ENCODE measurements around the gene CFAP100.

The CFAP100 gene

GRCh38 chr3:126436826-126437717 lies 42.4 kb downstream of the CFAP100 start:
- no peak overlapping the region for H2AK5ac ChIP-seq (ENCODE audit: low read depth, low read length)
- no peak overlapping the region for H4K91ac ChIP-seq (ENCODE audit: low read depth, low read length, poor library complexity)
- H4K8ac ChIP-seq (ENCODE audit: low read depth, low read length), result no peak overlapping the region
- no peak overlapping the region for H3K18ac ChIP-seq (ENCODE audit: low read length)
- H2BK15ac ChIP-seq (ENCODE audit: low read length), result no peak overlapping the region
- H2BK120ac ChIP-seq (ENCODE audit: low read depth, low read length), result no peak overlapping the region
- H3K79me1 ChIP-seq (ENCODE audit: low read depth, low read length), result no peaks in the 10 kb centered on the region
- no peak overlapping the region for H2BK12ac ChIP-seq (ENCODE audit: low read length)
- H3K4ac ChIP-seq (ENCODE audit: low read length), result no peak overlapping the region
- no CpG with 5 or more reads among the region's 18 CpGs for WGBS, 2 donors (ENCODE audit: extremely low coverage in 2 of 2, insufficient read length in 2 of 2, insufficient replicate concordance in 1 of 2)
- H2AFZ ChIP-seq (ENCODE audit: low read length), result no peak overlapping the region
- H2BK5ac ChIP-seq (ENCODE audit: low read length), result no peak overlapping the region
- no peak for DNase-seq (ENCODE audit: low spot score)
- no peak overlapping the region for H3K4me3 ChIP-seq (ENCODE audit: low read length in 2 of 2)
- no peaks in the 10 kb centered on the region for H3K9me3 ChIP-seq (replicated peaks in 1 of 2; ENCODE audit: control insufficient read depth in 2 of 2, insufficient read depth in 1 of 2, low read depth in 1 of 2, low read length in 2 of 2)
- peaks cover 0 to 7% of the 10 kb centered on the region in 2 donors for H3K4me1 ChIP-seq (ENCODE audit: control insufficient read depth in 2 of 2, insufficient read depth in 1 of 2, low read depth in 1 of 2, low read length in 2 of 2)
- H3K9ac ChIP-seq (ENCODE audit: low read depth, low read length, poor library complexity), result no peak overlapping the region
- no peak overlapping the region for H3K4me2 ChIP-seq (ENCODE audit: insufficient read depth, low read length, poor library complexity, severe bottlenecking)
- H3K14ac ChIP-seq (ENCODE audit: low read length), result no peak overlapping the region
- peaks cover 0 to 31% of the 10 kb centered on the region in 2 donors for H3K36me3 ChIP-seq (replicated peaks in 1 of 2; ENCODE audit: control insufficient read depth in 2 of 2, insufficient read depth in 2 of 2, low read length in 2 of 2)
- no peak overlapping the region for H3K27ac ChIP-seq (replicated peaks; ENCODE audit: low read length)
- H3K23ac ChIP-seq (ENCODE audit: low read depth, low read length, poor library complexity), result no peak overlapping the region
- no peaks in the 10 kb centered on the region for H3K27me3 ChIP-seq (ENCODE audit: control insufficient read depth in 3 of 3, insufficient read depth in 3 of 3, low read depth in 1 of 3, low read length in 3 of 3)

DNA sequence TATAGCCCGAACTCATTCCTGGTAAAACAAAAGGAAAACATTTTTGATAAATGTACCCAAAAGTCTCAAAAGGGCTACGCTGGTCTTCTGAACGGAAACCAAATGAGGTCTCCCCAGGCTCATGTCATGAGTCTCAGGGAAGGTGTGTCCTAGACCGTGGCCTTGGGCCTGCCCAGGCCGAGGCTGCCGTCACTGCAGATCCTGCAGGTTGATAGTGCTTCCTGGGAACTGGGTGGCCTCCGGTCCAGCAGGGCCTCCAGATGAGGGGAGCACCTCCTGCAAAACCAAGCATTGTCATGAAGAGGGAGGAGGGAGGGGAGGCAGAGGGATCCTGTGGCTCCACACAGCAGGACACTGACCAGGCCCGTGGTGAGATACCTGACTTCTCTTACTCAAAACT lies 43.5 kb downstream of the CFAP100 start:
- Histone ChIP-seq H3K9ac (ENCODE audit: low read depth, low read length, poor library complexity) (no peak overlapping the region), H3K27me3 (ENCODE audit: control insufficient read depth in 3 of 3, insufficient read depth in 3 of 3, low read depth in 1 of 3, low read length in 3 of 3) (no peaks in the 10 kb centered on the region), H3K27ac (replicated peaks; ENCODE audit: low read length) (no peak overlapping the region), H4K91ac (ENCODE audit: low read depth, low read length, poor library complexity) (no peak overlapping the region), H3K4me1 (ENCODE audit: control insufficient read depth in 2 of 2, insufficient read depth in 1 of 2, low read depth in 1 of 2, low read length in 2 of 2) (peaks cover 0 to 7% of the 10 kb centered on the region in 2 donors), H3K23ac (ENCODE audit: low read depth, low read length, poor library complexity) (no peak overlapping the region), H3K79me1 (ENCODE audit: low read depth, low read length) (no peaks in the 10 kb centered on the region), H3K4ac (ENCODE audit: low read length) (no peak overlapping the region), H4K8ac (ENCODE audit: low read depth, low read length) (no peak overlapping the region), H2BK15ac (ENCODE audit: low read length) (no peak overlapping the region), H2BK5ac (ENCODE audit: low read length) (no peak overlapping the region), H2BK120ac (ENCODE audit: low read depth, low read length) (no peak overlapping the region), H3K18ac (ENCODE audit: low read length) (no peak overlapping the region), H2AFZ (ENCODE audit: low read length) (no peak overlapping the region), H2BK12ac (ENCODE audit: low read length) (no peak overlapping the region), H3K14ac (ENCODE audit: low read length) (no peak overlapping the region), H2AK5ac (ENCODE audit: low read depth, low read length) (no peak overlapping the region), H3K4me3 (ENCODE audit: low read length in 2 of 2) (no peak overlapping the region), H3K36me3 (replicated peaks in 1 of 2; ENCODE audit: control insufficient read depth in 2 of 2, insufficient read depth in 2 of 2, low read length in 2 of 2) (peaks cover 0 to 31% of the 10 kb centered on the region in 2 donors), H3K4me2 (ENCODE audit: insufficient read depth, low read length, poor library complexity, severe bottlenecking) (no peak overlapping the region), H3K9me3 (replicated peaks in 1 of 2; ENCODE audit: control insufficient read depth in 2 of 2, insufficient read depth in 1 of 2, low read depth in 1 of 2, low read length in 2 of 2) (no peaks in the 10 kb centered on the region)
- no peak for DNase-seq (ENCODE audit: low spot score)
- WGBS, 2 donors (ENCODE audit: extremely low coverage in 2 of 2, insufficient read length in 2 of 2, insufficient replicate concordance in 1 of 2), result no CpG with 5 or more reads among the region's 8 CpGs

GRCh38 chr3:126438746-126439145 lies 44.0 kb downstream of the CFAP100 start:
- no peaks in the 10 kb centered on the region for H3K79me1 ChIP-seq (ENCODE audit: low read depth, low read length)
- peak overlapping the region; percentile 62 for H3K18ac ChIP-seq (ENCODE audit: low read length)
- no peak overlapping the region for H3K9ac ChIP-seq (ENCODE audit: low read depth, low read length, poor library complexity)
- H3K4me1 ChIP-seq (ENCODE audit: control insufficient read depth in 2 of 2, insufficient read depth in 1 of 2, low read depth in 1 of 2, low read length in 2 of 2), result peaks cover 0 to 7% of the 10 kb centered on the region in 2 donors
- no CpG with 5 or more reads among the region's 10 CpGs for WGBS, 2 donors (ENCODE audit: extremely low coverage in 2 of 2, insufficient read length in 2 of 2, insufficient replicate concordance in 1 of 2)
- H2BK12ac ChIP-seq (ENCODE audit: low read length), result no peak overlapping the region
- no peaks in the 10 kb centered on the region for H3K9me3 ChIP-seq (replicated peaks in 1 of 2; ENCODE audit: control insufficient read depth in 2 of 2, insufficient read depth in 1 of 2, low read depth in 1 of 2, low read length in 2 of 2)
- no peak overlapping the region for H4K8ac ChIP-seq (ENCODE audit: low read depth, low read length)
- H3K14ac ChIP-seq (ENCODE audit: low read length), result no peak overlapping the region
- H2AK5ac ChIP-seq (ENCODE audit: low read depth, low read length), result no peak overlapping the region
- H2BK15ac ChIP-seq (ENCODE audit: low read length), result no peak overlapping the region
- no peak overlapping the region for H4K91ac ChIP-seq (ENCODE audit: low read depth, low read length, poor library complexity)
- H3K4me3 ChIP-seq (ENCODE audit: low read length in 2 of 2), result no peak overlapping the region
- peaks cover 0 to 31% of the 10 kb centered on the region in 2 donors for H3K36me3 ChIP-seq (replicated peaks in 1 of 2; ENCODE audit: control insufficient read depth in 2 of 2, insufficient read depth in 2 of 2, low read length in 2 of 2)
- H2BK5ac ChIP-seq (ENCODE audit: low read length), result no peak overlapping the region
- no peak overlapping the region for H2AFZ ChIP-seq (ENCODE audit: low read length)
- no peak overlapping the region for H2BK120ac ChIP-seq (ENCODE audit: low read depth, low read length)
- H3K27ac ChIP-seq (replicated peaks; ENCODE audit: low read length), result no peak overlapping the region
- DNase-seq (ENCODE audit: low spot score), result no peak
- H3K4ac ChIP-seq (ENCODE audit: low read length), result no peak overlapping the region
- no peaks in the 10 kb centered on the region for H3K27me3 ChIP-seq (ENCODE audit: control insufficient read depth in 3 of 3, insufficient read depth in 3 of 3, low read depth in 1 of 3, low read length in 3 of 3)
- no peak overlapping the region for H3K4me2 ChIP-seq (ENCODE audit: insufficient read depth, low read length, poor library complexity, severe bottlenecking)
- H3K23ac ChIP-seq (ENCODE audit: low read depth, low read length, poor library complexity), result no peak overlapping the region

GRCh38 chr3:126439346-126439967 lies 44.7 kb downstream of the CFAP100 start:
- Histone ChIP-seq H3K79me1 (ENCODE audit: low read depth, low read length) (no peaks in the 10 kb centered on the region), H3K4ac (ENCODE audit: low read length) (no peak overlapping the region), H3K18ac (ENCODE audit: low read length) (peak overlapping the region; percentile 82), H4K8ac (ENCODE audit: low read depth, low read length) (no peak overlapping the region), H2BK5ac (ENCODE audit: low read length) (no peak overlapping the region), H3K23ac (ENCODE audit: low read depth, low read length, poor library complexity) (no peak overlapping the region), H3K27me3 (ENCODE audit: control insufficient read depth in 3 of 3, insufficient read depth in 3 of 3, low read depth in 1 of 3, low read length in 3 of 3) (no peaks in the 10 kb centered on the region), H3K4me1 (ENCODE audit: control insufficient read depth in 2 of 2, insufficient read depth in 1 of 2, low read depth in 1 of 2, low read length in 2 of 2) (peaks cover 0 to 7% of the 10 kb centered on the region in 2 donors), H3K14ac (ENCODE audit: low read length) (no peak overlapping the region), H2BK120ac (ENCODE audit: low read depth, low read length) (no peak overlapping the region), H2AFZ (ENCODE audit: low read length) (no peak overlapping the region), H2BK15ac (ENCODE audit: low read length) (no peak overlapping the region), H3K9ac (ENCODE audit: low read depth, low read length, poor library complexity) (no peak overlapping the region), H3K9me3 (replicated peaks in 1 of 2; ENCODE audit: control insufficient read depth in 2 of 2, insufficient read depth in 1 of 2, low read depth in 1 of 2, low read length in 2 of 2) (no peaks in the 10 kb centered on the region), H4K91ac (ENCODE audit: low read depth, low read length, poor library complexity) (no peak overlapping the region), H3K4me2 (ENCODE audit: insufficient read depth, low read length, poor library complexity, severe bottlenecking) (no peak overlapping the region), H2BK12ac (ENCODE audit: low read length) (no peak overlapping the region), H3K4me3 (ENCODE audit: low read length in 2 of 2) (no peak overlapping the region), H2AK5ac (ENCODE audit: low read depth, low read length) (peak overlapping the region; percentile 15), H3K27ac (replicated peaks; ENCODE audit: low read length) (no peak overlapping the region), H3K36me3 (replicated peaks in 1 of 2; ENCODE audit: control insufficient read depth in 2 of 2, insufficient read depth in 2 of 2, low read length in 2 of 2) (peaks cover 0 to 31% of the 10 kb centered on the region in 2 donors)
- no peak for DNase-seq (ENCODE audit: low spot score)
- WGBS, 2 donors (ENCODE audit: extremely low coverage in 2 of 2, insufficient read length in 2 of 2, insufficient replicate concordance in 1 of 2), result no CpG with 5 or more reads among the region's 15 CpGs
